ENCODE results near the gene RNLS. TPM values are rescaled to one million over a fixed set of nuclear protein-coding genes. Genes with fewer than 3 reads are reported as not detected.

RNLS gene
- total and polyA plus RNA-seq, 8 donors, result 2.5 to 6.4 (median 5.9) TPM

GRCh38 chr10:88617772-88618300, 34.7 kb upstream of the RNLS start:
- no peaks in the 10 kb centered on the region for H3K36me3 ChIP-seq
- H3K9me3 ChIP-seq, result no peaks in the 10 kb centered on the region
- H3K4me3 ChIP-seq, result no peak overlapping the region
- H3K4me1 ChIP-seq, result no peaks in the 10 kb centered on the region
- intact Hi-C loops (cut with DNase I), result no loop called here
- H3K27me3 ChIP-seq, result no peaks in the 10 kb centered on the region
- no peak for ATAC-seq
- no peak overlapping the region for H3K27ac ChIP-seq
- no peak for DNase-seq
- no peak for FAIRE-seq
- TF ChIP-seq CTCF (IDR thresholded peaks at IDR 0.05), result no peak
- 80 to 83% methylated on average over 1 of the region's 1 CpG for WGBS, 2 donors

DNA sequence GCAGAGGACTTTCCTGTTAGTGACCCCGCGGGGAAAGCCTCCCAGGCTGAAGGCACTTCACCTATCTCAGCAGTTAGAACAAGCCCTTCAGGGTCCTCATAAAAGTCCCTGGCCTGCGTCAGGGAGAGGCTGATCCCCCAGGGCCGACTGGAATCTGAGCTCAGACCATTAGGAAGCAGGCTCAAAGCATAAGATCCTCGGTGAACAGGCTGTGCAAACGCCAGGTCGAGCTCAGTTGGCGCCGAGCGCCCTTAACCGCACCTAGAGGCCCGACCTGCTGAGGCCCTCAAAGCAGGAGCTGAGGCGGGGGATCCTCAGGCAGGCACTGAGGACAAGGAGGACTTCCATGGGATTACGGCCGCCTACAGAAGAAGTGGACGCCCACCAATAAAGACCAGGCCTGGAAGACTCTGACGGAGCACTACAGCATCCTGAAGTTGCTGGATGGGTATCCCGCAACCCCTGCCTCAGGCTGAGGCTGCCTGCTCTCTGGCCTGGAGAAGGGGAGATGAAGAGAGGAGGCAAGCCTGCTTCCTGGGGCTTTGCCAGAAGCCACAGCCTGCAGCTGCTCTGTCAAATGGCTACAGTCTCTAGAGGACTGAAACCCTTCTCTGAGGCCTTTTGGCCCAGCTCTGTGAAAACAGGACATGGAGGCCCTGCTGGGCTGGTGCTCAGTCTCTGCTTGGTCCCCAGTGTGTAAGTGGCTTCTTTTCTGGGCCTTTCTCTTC, 33.3 kb upstream of the RNLS start:
- ATAC-seq (no peak), DNase-seq (peak in 2 of 6 donors; percentile 31 to 34), FAIRE-seq (no peak)
- Histone ChIP-seq H3K9me3 (no peaks in the 10 kb centered on the region), H3K4me3 (no peak overlapping the region), H3K4me1 (no peaks in the 10 kb centered on the region), H3K27me3 (no peaks in the 10 kb centered on the region), H3K27ac (no peak overlapping the region), H3K36me3 (no peaks in the 10 kb centered on the region)
- intact Hi-C loops (cut with DNase I), result no loop called here
- no peak for TF ChIP-seq CTCF (IDR thresholded peaks at IDR 0.05)
- 84 to 89% methylated on average over 18 of the region's 18 CpGs for whole genome bisulfite sequencing, 2 donors

DNA sequence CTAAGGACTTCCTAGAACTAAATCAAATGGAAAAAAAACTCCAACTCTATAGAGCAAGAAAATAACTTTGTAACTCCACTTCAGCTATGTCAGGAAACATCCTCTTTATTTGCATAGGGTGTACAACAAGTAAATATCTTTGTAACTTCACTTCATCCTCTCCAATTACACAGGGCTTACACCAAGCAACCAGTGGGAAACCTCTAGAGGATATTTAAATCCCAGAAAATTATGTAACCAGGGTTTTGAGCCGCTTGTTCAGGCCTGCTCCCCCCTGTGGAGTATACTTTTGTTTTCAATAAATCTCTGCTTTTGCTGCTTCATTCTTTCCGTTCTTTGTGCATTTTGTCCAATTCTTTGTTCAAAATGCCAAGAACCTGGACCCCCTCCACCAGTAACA, 25.7 kb upstream of the RNLS start:
- H3K4me3 ChIP-seq, result no peak overlapping the region
- no peaks in the 10 kb centered on the region for H3K4me1 ChIP-seq
- H3K9me3 ChIP-seq, result no peaks in the 10 kb centered on the region
- H3K36me3 ChIP-seq, result no peaks in the 10 kb centered on the region
- H3K27ac ChIP-seq, result no peak overlapping the region
- H3K27me3 ChIP-seq, result no peaks in the 10 kb centered on the region
- no peak for TF ChIP-seq CTCF (IDR thresholded peaks at IDR 0.05)
- FAIRE-seq (no peak), DNase-seq (no peak), ATAC-seq (no peak)
- intact Hi-C loops (cut with DNase I), result no loop called here
- 75 to 83% methylated on average over 2 of the region's 2 CpGs for WGBS, 2 donors

GRCh38 chr10:88608052-88608732, 25.1 kb upstream of the RNLS start:
- ATAC-seq, result no peak
- WGBS, 2 donors, result 82% methylated on average over 6 of the region's 6 CpGs

More at GRCh38 chr10:88608052-88608732, 25.1 kb upstream of the RNLS start:
- H3K9me3 ChIP-seq, result no peaks in the 10 kb centered on the region
- H3K27ac ChIP-seq, result no peak overlapping the region
- no peak overlapping the region for H3K4me3 ChIP-seq
- no peaks in the 10 kb centered on the region for H3K36me3 ChIP-seq
- no peaks in the 10 kb centered on the region for H3K4me1 ChIP-seq
- intact Hi-C loops (cut with DNase I), result no loop called here
- H3K27me3 ChIP-seq, result no peaks in the 10 kb centered on the region
- DNase-seq, result no peak
- no peak for TF ChIP-seq CTCF (IDR thresholded peaks at IDR 0.05)
- FAIRE-seq, result no peak
